ENCODE data around the gene CBARP.

CBARP gene

GRCh38 chr19:1244693-1245451, 7.1 kb upstream of the CBARP start:
- H3K4me1 ChIP-seq (ENCODE audit: low read length) = peaks cover 28% of the 10 kb centered on the region
- no peaks in the 10 kb centered on the region for H3K27me3 ChIP-seq (ENCODE audit: low read depth, low read length)
- peak overlapping the region; percentile 67 for H3K27ac ChIP-seq (ENCODE audit: low read length)
- H3K36me3 ChIP-seq (replicated peaks; ENCODE audit: low read depth, low read length) = peaks cover 6% of the 10 kb centered on the region
- H3K9me3 ChIP-seq (ENCODE audit: insufficient read depth, low read length) = no peaks in the 10 kb centered on the region
- peak overlapping the region; percentile 55 for H3K9ac ChIP-seq (ENCODE audit: low read length)
- TF ChIP-seq EZH2phosphoT487 (IDR thresholded peaks at IDR 0.05; ENCODE audit: low read depth) (no peak), CTCF (IDR thresholded peaks at IDR 0.05; ENCODE audit: low read depth, low read length) (no peak)
- H3K79me2 ChIP-seq (ENCODE audit: low read length) = peaks cover 12% of the 10 kb centered on the region
- no peak overlapping the region for H2AFZ ChIP-seq (ENCODE audit: low read depth, low read length)
- H3K4me2 ChIP-seq (ENCODE audit: low read length) = peak overlapping the region; percentile 77
- no peaks in the 10 kb centered on the region for H4K20me1 ChIP-seq (ENCODE audit: insufficient read depth, low read length)
- peak overlapping the region; percentile 56 for H3K4me3 ChIP-seq (ENCODE audit: low read length)

GRCh38 chr19:1243768-1244692, 6.2 kb upstream of the CBARP start:
- no peaks in the 10 kb centered on the region for H4K20me1 ChIP-seq (ENCODE audit: insufficient read depth, low read length)
- H3K9me3 ChIP-seq (ENCODE audit: insufficient read depth, low read length) = no peaks in the 10 kb centered on the region
- peaks cover 10% of the 10 kb centered on the region for H3K79me2 ChIP-seq (ENCODE audit: low read length)
- peak overlapping the region; percentile 77 for H3K4me2 ChIP-seq (ENCODE audit: low read length)
- H3K27ac ChIP-seq (ENCODE audit: low read length) = peak overlapping the region; percentile 67
- H3K9ac ChIP-seq (ENCODE audit: low read length) = peak overlapping the region; percentile 55
- H3K36me3 ChIP-seq (replicated peaks; ENCODE audit: low read depth, low read length) = peaks cover 6% of the 10 kb centered on the region
- TF ChIP-seq CTCF (IDR thresholded peaks at IDR 0.05; ENCODE audit: low read depth, low read length) (peak; percentile 93), EZH2phosphoT487 (IDR thresholded peaks at IDR 0.05; ENCODE audit: low read depth) (no peak)
- no peak overlapping the region for H2AFZ ChIP-seq (ENCODE audit: low read depth, low read length)
- H3K4me3 ChIP-seq (ENCODE audit: low read length) = peak overlapping the region; percentile 56
- no peaks in the 10 kb centered on the region for H3K27me3 ChIP-seq (ENCODE audit: low read depth, low read length)
- peaks cover 33% of the 10 kb centered on the region for H3K4me1 ChIP-seq (ENCODE audit: low read length)

GRCh38 chr19:1241417-1242095, 3.8 kb upstream of the CBARP start, which contains the start of gene ATP5F1D:
ATP5F1D (plus strand) TSS chr19:1241751; CDS start chr19:1241851, 100 bp downstream.
- no peaks in the 10 kb centered on the region for H3K9me3 ChIP-seq (ENCODE audit: insufficient read depth, low read length)
- H3K4me1 ChIP-seq (ENCODE audit: low read length) = peaks cover 31% of the 10 kb centered on the region
- H2AFZ ChIP-seq (ENCODE audit: low read depth, low read length) = peak within 1 kb of the TSS; percentile 74; the same call in 1 of the 2 replicates
- peaks cover 6% of the 10 kb centered on the region for H3K36me3 ChIP-seq (replicated peaks; ENCODE audit: low read depth, low read length)
- H3K4me2 ChIP-seq (ENCODE audit: low read length) = peak within 1 kb of the TSS; percentile 95
- peaks cover 10% of the 10 kb centered on the region for H3K79me2 ChIP-seq (ENCODE audit: low read length)
- peak within 1 kb of the TSS; percentile 38 for H3K27ac ChIP-seq (ENCODE audit: low read length)
- peak within 1 kb of the TSS; percentile 90 for H3K9ac ChIP-seq (ENCODE audit: low read length)
- no peaks in the 10 kb centered on the region for H3K27me3 ChIP-seq (ENCODE audit: low read depth, low read length)
- no peaks in the 10 kb centered on the region for H4K20me1 ChIP-seq (ENCODE audit: insufficient read depth, low read length)
- TF ChIP-seq CTCF (IDR thresholded peaks at IDR 0.05; ENCODE audit: low read depth, low read length) (no peak), EZH2phosphoT487 (IDR thresholded peaks at IDR 0.05; ENCODE audit: low read depth) (no peak)
- H3K4me3 ChIP-seq (ENCODE audit: low read length) = peak within 1 kb of the TSS; percentile 90
